Skin of body (tissue), 2 donors: ENCODE measurements around the gene OGA. TPM values are rescaled to one million over a fixed set of nuclear protein-coding genes. Genes with fewer than 3 reads are reported as not detected.

Experiments used
- DNase-seq: peaks from one replicate; lab custom pipeline; 2025; lab: John Stamatoyannopoulos, UW
- total RNA-seq: library from RNA; depleted of rRNA; stranded (reverse); fragments of >200 nt; gene quantifications from one replicate; pipeline ENCODE4 v1.2.3, GENCODE V29; 2014

Gene OGA
- 217 TPM for total RNA-seq

DNA sequence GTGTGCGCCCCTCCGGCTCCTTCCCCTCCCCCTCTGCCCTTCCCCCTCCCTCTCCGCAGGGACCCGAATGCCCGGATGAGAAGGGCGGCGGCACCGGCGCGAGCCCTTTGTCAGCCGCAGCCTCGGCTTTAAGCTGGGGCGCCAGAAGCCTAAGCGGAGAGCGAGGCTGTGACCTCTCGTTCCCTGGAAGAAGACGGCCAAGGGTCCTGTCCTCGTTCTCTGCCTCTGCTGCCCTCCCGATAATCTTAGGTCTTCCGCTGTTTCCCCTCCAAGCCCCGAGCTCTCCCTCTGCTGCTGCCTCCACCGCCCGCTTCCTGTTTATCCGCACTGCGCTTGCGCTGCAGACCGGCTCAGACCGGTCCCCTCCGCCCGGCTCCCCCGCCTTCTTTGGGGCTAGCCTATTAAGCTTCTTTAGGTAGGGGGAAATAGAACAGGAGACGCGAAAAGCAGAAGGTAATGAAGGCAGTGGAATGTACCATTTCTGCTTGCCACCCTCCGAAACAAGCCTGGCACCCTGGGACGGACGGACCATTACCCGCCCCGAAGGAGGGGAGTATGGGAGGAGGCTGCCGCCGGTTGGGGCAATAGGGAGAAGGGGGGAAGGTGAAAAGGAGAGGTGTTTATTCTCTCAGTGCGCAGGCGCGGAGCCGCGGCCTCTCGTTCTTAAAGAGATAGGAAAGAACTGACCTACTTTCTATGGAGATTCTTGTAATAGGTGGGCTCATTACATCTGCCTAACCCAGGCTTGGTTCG, at the start of gene OGA:
TSS of gene OGA (minus strand) at position 326 of the 753 bp plus-strand sequence. CDS start 422 bp downstream, outside the sequence.
- DNase-seq: peak; percentile 99

DNA sequence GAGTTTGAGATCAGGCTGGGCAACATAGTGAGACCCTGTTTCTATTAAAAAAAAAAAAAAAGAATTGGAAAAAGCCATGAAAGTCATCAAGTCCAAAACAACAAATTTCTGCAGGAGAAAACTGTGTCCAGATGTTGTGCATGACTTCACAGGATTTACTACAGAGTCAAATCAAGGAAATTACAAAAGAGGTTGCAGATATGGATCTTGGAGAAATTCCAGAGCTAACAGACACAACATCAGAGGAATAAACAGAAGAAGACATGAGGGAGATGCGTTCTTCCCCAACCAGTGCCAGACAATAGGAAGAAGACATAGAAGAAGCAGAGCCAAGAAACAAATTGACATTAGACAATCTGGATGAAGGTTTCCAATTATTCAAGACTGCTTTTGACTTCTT, 49.7 kb upstream of the OGA start:
- DNase-seq: peak; percentile 74

- DNase-seq: no peak
These were observed 41.3 kb upstream of the OGA start for GRCh38 chr10:101859530-101859929.

DNA sequence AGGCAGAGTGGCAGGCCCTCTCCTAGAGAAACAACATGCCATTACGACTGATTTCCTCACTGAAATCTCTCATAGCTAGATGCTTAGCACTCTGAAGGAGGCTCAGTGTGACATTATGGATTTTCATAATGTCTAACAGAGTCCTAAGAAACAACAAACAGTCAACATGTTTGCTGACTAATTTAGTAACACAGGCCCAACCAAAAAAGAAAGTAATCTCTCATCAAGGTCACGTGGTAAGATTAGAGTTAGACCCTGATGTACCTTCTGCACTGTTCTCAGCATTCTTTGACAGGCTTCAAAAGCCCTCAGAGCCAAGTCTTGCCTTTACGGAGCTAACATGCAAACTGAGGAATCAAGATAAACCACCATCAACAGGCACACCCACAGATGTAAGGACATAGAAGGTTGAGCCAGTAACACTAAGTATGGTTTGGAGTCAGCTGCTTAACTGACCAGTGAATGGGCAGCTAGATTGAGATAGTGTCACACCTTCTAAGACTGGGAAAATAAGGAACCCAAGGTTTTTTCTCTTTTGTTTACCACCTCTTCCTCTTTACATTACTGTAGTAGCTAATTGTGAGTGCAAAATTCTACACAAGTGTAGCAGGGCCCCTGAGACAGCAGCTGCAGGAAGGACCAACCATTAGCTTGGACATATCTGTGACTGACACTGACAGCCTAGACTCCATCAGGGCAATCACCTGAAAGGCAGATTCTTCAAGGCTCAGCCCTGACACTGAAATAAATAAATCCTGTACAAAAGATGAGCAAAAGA, 40.7 kb upstream of the OGA start:
- no peak for DNase-seq

GRCh38 chr10:101857802-101858476, 39.7 kb upstream of the OGA start:
- DNase-seq: no peak

DNA sequence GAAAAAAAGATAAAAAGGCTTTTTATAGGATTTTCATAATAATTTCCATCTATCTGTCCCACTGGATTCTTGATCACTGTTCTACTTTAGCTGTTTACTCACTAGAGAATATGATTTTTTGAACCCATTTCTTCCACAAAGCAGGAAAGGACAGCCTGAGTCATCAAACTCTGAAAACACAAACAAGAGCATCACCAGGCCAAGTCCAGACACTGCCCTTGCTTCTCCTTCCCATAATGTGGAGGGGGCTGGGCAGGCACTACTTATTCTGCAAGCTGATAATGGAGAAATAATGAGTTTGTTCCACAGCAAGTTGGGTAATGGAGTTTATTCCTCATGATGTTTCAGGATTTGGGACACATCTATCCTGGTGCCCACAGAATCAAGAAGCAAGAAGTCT, 38.4 kb upstream of the OGA start:
- DNase-seq: no peak

GRCh38 chr10:101851411-101852116, 33.3 kb upstream of the OGA start:
- no peak for DNase-seq

DNA sequence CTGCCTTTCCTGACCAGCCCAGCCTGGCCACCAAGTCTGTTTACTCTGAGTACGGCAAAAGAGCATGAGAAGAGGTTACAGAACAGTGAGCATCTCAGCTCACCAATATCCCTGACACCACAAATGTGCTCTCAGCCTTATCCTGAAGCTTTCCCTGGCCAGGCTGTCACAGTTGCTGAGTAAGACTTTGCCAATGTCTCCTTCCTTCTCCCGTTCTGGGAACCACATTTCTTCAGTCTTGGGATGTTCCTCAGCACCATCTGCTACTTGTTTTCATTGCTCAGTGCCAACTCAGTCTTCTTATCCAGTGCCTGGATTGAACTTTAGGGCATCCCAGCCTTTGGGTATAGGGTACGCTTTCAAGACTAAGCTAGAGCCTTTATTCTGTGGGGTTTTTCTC, 32.5 kb upstream of the OGA start:
- DNase-seq: no peak

DNA sequence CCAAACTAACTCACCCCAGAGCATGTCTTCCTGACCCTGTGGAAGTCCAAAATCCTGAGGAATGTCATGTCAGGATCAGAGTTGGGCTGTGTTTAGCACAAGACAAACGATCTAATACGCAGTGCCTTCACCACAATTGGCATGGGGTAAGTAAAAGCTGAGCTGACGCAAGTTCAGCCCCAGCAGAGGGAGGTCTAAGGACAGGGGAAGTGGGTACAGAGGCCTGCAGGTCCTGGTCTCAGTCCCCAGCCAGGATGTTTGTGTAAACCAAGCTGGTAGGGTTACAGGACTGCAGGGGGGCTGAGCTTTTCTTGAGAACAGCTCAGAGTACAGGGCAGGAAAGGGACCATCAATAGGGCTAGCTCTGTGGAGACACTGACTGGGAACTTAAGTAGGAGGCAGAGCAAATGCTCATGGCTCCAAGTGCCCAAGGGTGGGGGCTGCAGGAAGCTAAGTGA, 30.7 kb upstream of the OGA start:
- no peak for DNase-seq

- DNase-seq: peak; percentile 27
These were observed 30.2 kb upstream of the OGA start for GRCh38 chr10:101848408-101848807.

GRCh38 chr10:101845893-101846292, 27.6 kb upstream of the OGA start:
- no peak for DNase-seq

- DNase-seq: no peak
These were observed 25.1 kb upstream of the OGA start, which contains the start of gene KCNIP2 for GRCh38 chr10:101843032-101844021. Gene KCNIP2 (minus strand): TSS chr10:101843800. CDS start chr10:101843568, 232 bp downstream.

DNA sequence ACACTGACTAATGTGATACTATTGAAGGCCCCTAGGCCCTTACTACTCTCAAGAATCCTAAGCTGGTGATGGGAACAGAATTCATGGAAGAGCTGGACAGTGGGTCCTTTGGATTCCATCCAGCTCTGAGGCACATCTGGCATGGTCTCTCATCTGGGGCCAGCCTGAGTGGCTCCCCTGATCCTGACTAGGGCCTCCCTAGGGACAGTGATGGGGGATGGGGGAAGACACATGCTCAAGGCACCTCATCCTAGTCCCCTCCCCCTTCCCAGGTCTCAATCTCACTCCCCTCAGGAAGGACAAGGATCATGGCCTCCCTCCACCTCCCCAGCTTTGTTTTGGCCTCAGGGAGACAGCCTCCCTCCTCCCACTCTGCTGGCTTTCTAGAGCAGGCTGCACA, 23.6 kb upstream of the OGA start:
- no peak for DNase-seq

- DNase-seq: peak; percentile 79
These were observed 22.7 kb upstream of the OGA start for GRCh38 chr10:101840741-101841453.

GRCh38 chr10:101840102-101840684, 21.9 kb upstream of the OGA start:
- no peak for DNase-seq

- no peak for DNase-seq
These were observed 21.3 kb upstream of the OGA start for GRCh38 chr10:101839416-101840063.

DNA sequence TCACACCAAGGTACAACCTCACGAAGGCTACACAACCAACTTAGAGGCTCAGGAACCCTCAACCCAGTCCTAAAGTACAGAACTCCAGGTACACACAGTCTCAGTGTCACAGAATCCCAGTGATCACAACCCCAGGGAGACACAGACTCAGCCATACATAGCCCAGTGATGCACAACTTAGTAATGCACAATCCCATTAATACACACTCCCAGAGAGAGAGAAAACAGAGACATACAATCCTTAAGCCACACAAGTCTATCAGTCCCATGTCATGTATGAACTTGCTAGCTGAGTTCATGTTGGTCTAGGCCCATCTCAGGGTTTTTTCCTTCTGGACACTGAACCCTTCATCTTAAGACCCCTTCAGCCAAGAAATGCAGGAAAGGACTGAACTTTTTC, 20.8 kb upstream of the OGA start:
- no peak for DNase-seq

GRCh38 chr10:101838416-101838970, 20.2 kb upstream of the OGA start:
- DNase-seq: no peak
